Endothelial cell of umbilical vein (primary cell): ENCODE measurements around the gene MAGEB4. TPM values are rescaled to one million over a fixed set of nuclear protein-coding genes. Genes with fewer than 3 reads are reported as not detected.

ENCODE experiments used
- BruUV-seq: library from RNA; stranded (reverse); fragments of 400-500 nt; replicated peaks from 2 replicates; lab custom pipeline; 2021; lab: Mats Ljungman, UMichigan
- CTCF ChIA-PET: fragments of 300-600, 350-600 bp; sonication (Branson Sonifier 250); formaldehyde crosslinking; loops from one replicate; lab custom pipeline; 2021; ENCODE audit warnings: antibody characterized with exemption, inconsistent platforms; lab: Charles Lee
- POLR2A ChIA-PET: fragments of 300-600, 350-600 bp; sonication (Branson Sonifier 250); formaldehyde crosslinking; loops from one replicate; lab custom pipeline; 2021; ENCODE audit warnings: antibody characterized with exemption, inconsistent platforms; lab: Charles Lee
- DNase-seq: peaks from one replicate; pipeline ENCODE4 v3.0.0-alpha.2; 2011; ENCODE audit warnings: low read depth, low spot score
- FAIRE-seq: peaks from 2 replicates; lab custom pipeline; 2011; peaks lifted over from hg19 to GRCh38; lab: Jason Lieb, UNC
- H2AFZ ChIP-seq: 2 replicates; pipeline ENCODE4 v1.6.0; 2012; ENCODE audit warnings: low read depth, low read length, control low read depth, inconsistent platforms
- H3K27ac ChIP-seq: 2 replicates; pipeline ENCODE4 v1.5.1; 2011; ENCODE audit warnings: low read depth, mild to moderate bottlenecking, control low read depth, low read length, moderate library complexity; ENCODE audit not compliant: insufficient read depth
- H3K27me3 ChIP-seq, 2 experiments: 2 replicates each; pipeline versions ENCODE4 v1.6.0 to v1.6.1; 2011; ENCODE audit warnings: low read length in 2 of 2, mixed read lengths in 1 of 2; ENCODE audit not compliant: control insufficient read depth in 2 of 2, insufficient read depth in 2 of 2
- H3K36me3 ChIP-seq, 2 experiments: 2 replicates in 1 of 2; 3 replicates in 1 of 2; pipeline ENCODE4 v1.5.1; 2011; ENCODE audit warnings: low read length in 2 of 2, mild to moderate bottlenecking in 1 of 2, moderate library complexity in 1 of 2; ENCODE audit not compliant: control insufficient read depth in 2 of 2, insufficient read depth in 2 of 2; ENCODE audit errors: extremely low read depth in 1 of 2
- H3K4me1 ChIP-seq: 3 replicates; pipeline ENCODE4 v1.5.1; 2011; ENCODE audit warnings: mild to moderate bottlenecking, low read length; ENCODE audit not compliant: control insufficient read depth, insufficient read depth; ENCODE audit errors: extremely low read depth
- H3K4me2 ChIP-seq: 2 replicates; pipeline ENCODE4 v1.6.1; 2011; ENCODE audit warnings: low read length, control low read depth, mixed read lengths; ENCODE audit not compliant: insufficient read depth
- H3K4me3 ChIP-seq, 3 experiments: fragments of 200-600 bp in 1 of 3; sonication (generic), shearing (Covaris generic) in 1 of 3; replicated peaks in 1 of 3; 2 replicates each; pipeline ENCODE4 v1.5.1; 2011 to 2016; ENCODE audit warnings: control low read depth in 3 of 3, low read length in 3 of 3, mild to moderate bottlenecking in 2 of 3, inconsistent platforms in 1 of 3, low read depth in 1 of 3, moderate library complexity in 1 of 3; ENCODE audit not compliant: insufficient read depth in 1 of 3
- H3K79me2 ChIP-seq: 2 replicates; pipeline ENCODE4 v1.6.0; 2012; ENCODE audit warnings: low read length, inconsistent platforms; ENCODE audit not compliant: control insufficient read depth, insufficient read depth
- H3K9ac ChIP-seq: replicated peaks from 2 replicates; pipeline ENCODE3; 2011; ENCODE audit warnings: low read length, control low read depth; ENCODE audit not compliant: insufficient read depth; ENCODE audit errors: extremely low read depth
- H3K9me1 ChIP-seq: replicated peaks from 3 replicates; pipeline ENCODE4 v1.6.0; 2011; ENCODE audit warnings: mild to moderate bottlenecking, low read length; ENCODE audit not compliant: control insufficient read depth, insufficient read depth; ENCODE audit errors: extremely low read depth
- H3K9me3 ChIP-seq: replicated peaks from 2 replicates; pipeline ENCODE4 v1.5.1; 2012; ENCODE audit warnings: low read length, inconsistent platforms; ENCODE audit not compliant: control insufficient read depth, insufficient read depth
- H4K20me1 ChIP-seq: replicated peaks from 2 replicates; pipeline ENCODE3; 2011; ENCODE audit warnings: mild to moderate bottlenecking, low read length; ENCODE audit not compliant: control insufficient read depth, insufficient read depth; ENCODE audit errors: extremely low read depth
- FOS ChIP-seq: IDR thresholded peaks from 2 replicates; pipeline ENCODE4 v1.6.1; 2011; ENCODE audit warnings: mild to moderate bottlenecking, low read length, moderate library complexity, borderline replicate concordance; ENCODE audit not compliant: insufficient read depth
- JUN ChIP-seq: IDR thresholded peaks from 2 replicates; pipeline ENCODE4 v1.6.1; 2011; ENCODE audit warnings: borderline replicate concordance, low read depth; ENCODE audit not compliant: insufficient read length, insufficient read depth
- MYC ChIP-seq: IDR thresholded peaks from one replicate; pipeline ENCODE4 v1.6.1; 2011; ENCODE audit warnings: mild to moderate bottlenecking, low read depth, low read length
- dilution Hi-C: fragments of 300-500 bp; cut with MboI; formaldehyde crosslinking; loops from one replicate; pipeline ENCODE4 v1.15.0; 2019; ENCODE audit warnings: low sequenced_read_pairs; ENCODE audit not compliant: extremely low pct_ligation_motif_present
- intact Hi-C: fragments of 100-400 bp; cut with micrococcal nuclease; formaldehyde crosslinking; loops from one replicate; pipeline ENCODE4 v1.10.0; 2022
- polyA plus RNA-seq, 4 experiments: library from polyadenylated mRNA; depleted of rRNA in 3 of 4; stranded (reverse) in 3 of 4; unstranded in 1 of 4; fragments of >200 nt; gene quantifications; 2 replicates each; pipeline versions ENCODE4 v1.2.1 to v1.2.3, GENCODE V29; 2011 to 2012; ENCODE audit warnings: missing spikeins in 1 of 4
- total RNA-seq: library from RNA; stranded (reverse); gene quantifications from 2 replicates; pipeline ENCODE4 v1.2.3, GENCODE V29; 2021

Gene MAGEB4
- total and polyA plus RNA-seq, 2 donors (not counting 3 experiments of a cell fraction or from before 2014, with no cell fraction given): not detected

DNA sequence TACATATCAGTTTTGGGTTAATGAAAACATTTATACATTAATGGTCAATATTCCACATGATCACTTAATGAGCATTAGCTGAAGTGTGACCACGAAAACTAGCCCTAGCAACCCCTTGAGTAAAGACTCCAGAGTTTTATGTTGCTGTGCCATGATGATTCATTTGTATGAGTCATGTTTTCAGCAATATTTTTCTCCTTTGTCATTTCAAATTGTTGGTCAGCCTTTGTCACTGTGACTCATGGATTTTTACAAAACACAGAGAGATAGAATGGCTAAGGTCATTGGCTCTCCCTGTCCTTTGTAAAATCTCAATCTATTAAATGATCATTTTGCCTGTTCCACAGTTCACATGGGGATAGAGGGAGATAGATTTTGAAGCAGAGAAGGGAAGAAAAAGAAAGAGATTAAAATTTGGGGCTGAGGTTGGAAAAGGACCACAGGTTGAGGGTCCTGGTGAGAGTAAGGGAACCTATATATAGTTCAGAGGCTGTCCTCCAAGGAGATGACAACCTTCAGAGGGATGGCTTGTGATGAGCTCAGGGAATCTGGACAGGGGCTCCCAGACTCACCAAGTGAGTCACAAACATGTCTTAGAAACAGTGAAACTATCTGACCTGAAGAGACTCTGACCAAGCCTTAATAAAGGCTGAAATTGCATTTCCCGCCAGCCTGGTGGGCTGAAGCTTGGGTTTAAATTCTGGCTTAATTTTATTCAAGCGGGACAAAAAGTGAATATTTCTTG, 41.8 kb downstream of the MAGEB4 start:
- BruUV-seq: TSS peak; percentile 85
- no peaks in the 10 kb centered on the region for H3K79me2 ChIP-seq
- H3K9me1 ChIP-seq: no peaks in the 10 kb centered on the region
- no peaks in the 10 kb centered on the region for H3K27me3 ChIP-seq
- peak overlapping the region; percentile 97 for H3K27ac ChIP-seq
- H3K9ac ChIP-seq: peak overlapping the region; percentile 57
- peak; percentile 87 for DNase-seq
- dilution Hi-C loops (no loop called here), intact Hi-C loops (no loop called here)
- no peak overlapping the region for H3K4me3 ChIP-seq
- ChIA-PET POLR2A (no interaction called here), CTCF (interaction anchor here (0.6 to 1.4 kb wide), 2 partner anchors 11 to 25 kb away, joined by 3 read pairs; partner anchors contain the start of gene NR0B1)
- TF ChIP-seq MYC (no peak), JUN (peak; percentile 99), FOS (peak; percentile 92)
- peak overlapping the region; percentile 17 for H3K4me2 ChIP-seq
- peak overlapping the region; percentile 59 for H2AFZ ChIP-seq
- FAIRE-seq: peak; percentile 78
- no peaks in the 10 kb centered on the region for H3K36me3 ChIP-seq
- peaks cover 15% of the 10 kb centered on the region for H3K4me1 ChIP-seq
- H3K9me3 ChIP-seq: no peaks in the 10 kb centered on the region
- H4K20me1 ChIP-seq: no peaks in the 10 kb centered on the region

Other genes starting within 250 kb of the MAGEB4 start
- not detected in 2 replicates for gene MAGEB2, start 26.4 kb upstream of the MAGEB4 start, total RNA-seq
- not detected in 2 replicates for gene MAGEB2, start 26.4 kb upstream of the MAGEB4 start, polyA plus RNA-seq
- not detected in 2 replicates for gene MAGEB3, start 11.3 kb upstream of the MAGEB4 start, total RNA-seq
- gene MAGEB3, start 11.3 kb upstream of the MAGEB4 start, polyA plus RNA-seq: not detected in 2 replicates
- not detected in 2 replicates for gene MAGEB1, start 5.1 kb downstream of the MAGEB4 start, total RNA-seq
- gene MAGEB1, start 5.1 kb downstream of the MAGEB4 start, polyA plus RNA-seq: not detected in 2 replicates
- gene NR0B1, start 67.4 kb downstream of the MAGEB4 start, total RNA-seq: not detected in 2 replicates
- not detected in 2 replicates for gene NR0B1, start 67.4 kb downstream of the MAGEB4 start, polyA plus RNA-seq